H54 (cell line): ENCODE data around the gene DMRTA2.

Experiments used
- DNase-seq: peaks from one replicate; pipeline ENCODE4 v3.0.0; 2011; ENCODE audit warnings: low spot score, mixed read lengths; ENCODE audit not compliant: insufficient read length
- FAIRE-seq: peaks from 3 replicates; lab custom pipeline; 2011; peaks lifted over from hg19 to GRCh38; lab: Jason Lieb, UNC
- POLR2A ChIP-seq: IDR thresholded peaks from 2 replicates; pipeline ENCODE4 v1.6.1; 2011; ENCODE audit warnings: low read depth, mild to moderate bottlenecking, low read length

The DMRTA2 gene

GRCh38 chr1:50420689-50421365, 2.4 kb downstream of the DMRTA2 start:
- no peak for FAIRE-seq
- TF ChIP-seq POLR2A: no peak
- DNase-seq: no peak

GRCh38 chr1:50419907-50420677, 3.2 kb downstream of the DMRTA2 start:
- DNase-seq (no peak), FAIRE-seq (no peak)
- TF ChIP-seq POLR2A: no peak

DNA sequence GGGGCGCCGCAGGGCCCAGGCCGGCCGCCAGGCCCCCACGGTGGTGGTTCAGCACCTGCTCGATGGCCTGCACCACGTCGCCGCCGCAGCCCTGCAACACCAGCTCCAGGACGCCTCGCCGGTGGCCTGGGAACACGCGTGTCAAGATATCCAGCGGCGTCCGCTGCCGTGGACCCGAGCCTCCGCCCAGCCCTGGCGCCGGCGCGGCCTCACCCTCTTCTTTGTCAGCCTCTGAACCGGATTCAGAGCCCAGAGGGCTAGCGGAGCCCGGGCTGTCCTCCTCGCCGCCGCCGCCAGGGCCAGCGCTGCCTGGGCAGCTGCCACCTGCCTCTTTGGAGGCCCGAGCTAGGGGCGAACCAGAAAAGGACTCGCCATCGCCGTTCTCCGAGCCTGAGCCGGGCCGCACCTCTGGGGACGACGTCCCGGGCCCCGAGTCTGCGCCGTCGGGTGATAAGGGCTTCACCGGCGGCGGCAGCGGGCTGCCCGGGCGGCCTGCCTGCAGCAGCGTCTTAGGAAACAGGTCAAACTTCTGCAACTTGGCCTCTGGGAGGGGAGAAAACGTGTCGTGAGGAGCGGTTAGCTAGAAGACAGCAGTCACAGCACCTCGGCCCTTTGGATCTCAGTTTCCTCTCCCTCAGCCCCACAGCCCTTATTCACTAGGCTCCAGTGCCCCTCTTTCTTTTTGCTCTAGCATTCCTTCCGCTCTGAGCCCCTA, 3.9 kb downstream of the DMRTA2 start:
- DNase-seq: no peak
- no peak for FAIRE-seq
- no peak for TF ChIP-seq POLR2A

GRCh38 chr1:50418600-50419109, 4.6 kb downstream of the DMRTA2 start:
- DNase-seq (no peak), FAIRE-seq (no peak)
- TF ChIP-seq POLR2A: no peak

GRCh38 chr1:50417946-50418599, 5.2 kb downstream of the DMRTA2 start:
- no peak for DNase-seq
- FAIRE-seq: no peak
- TF ChIP-seq POLR2A: no peak

GRCh38 chr1:50417507-50417906, 5.7 kb downstream of the DMRTA2 start:
- DNase-seq (no peak), FAIRE-seq (no peak)
- TF ChIP-seq POLR2A: no peak

GRCh38 chr1:50416553-50417453, 6.4 kb downstream of the DMRTA2 start:
- FAIRE-seq: no peak
- no peak for TF ChIP-seq POLR2A
- DNase-seq: no peak

DNA sequence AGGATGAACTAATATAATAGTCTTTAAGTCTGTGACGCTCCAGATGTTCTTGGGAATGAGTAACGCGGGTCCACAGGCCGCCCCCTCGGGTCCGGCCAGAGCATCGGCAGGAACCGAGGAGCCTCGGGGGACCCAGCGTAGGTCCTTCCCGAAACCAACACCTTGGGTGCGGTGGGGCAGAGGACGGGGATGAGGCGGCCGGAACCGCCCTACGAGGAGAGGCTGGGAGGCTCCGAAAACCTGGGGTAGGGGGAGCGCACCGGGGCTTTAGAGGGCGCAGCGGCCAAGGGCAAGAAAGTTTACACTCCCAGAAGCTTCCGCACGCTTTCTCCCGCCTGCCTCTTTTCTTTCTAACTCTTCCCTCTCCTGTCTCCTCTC, 7.1 kb downstream of the DMRTA2 start:
- FAIRE-seq (no peak), DNase-seq (no peak)
- TF ChIP-seq POLR2A: no peak

DNA sequence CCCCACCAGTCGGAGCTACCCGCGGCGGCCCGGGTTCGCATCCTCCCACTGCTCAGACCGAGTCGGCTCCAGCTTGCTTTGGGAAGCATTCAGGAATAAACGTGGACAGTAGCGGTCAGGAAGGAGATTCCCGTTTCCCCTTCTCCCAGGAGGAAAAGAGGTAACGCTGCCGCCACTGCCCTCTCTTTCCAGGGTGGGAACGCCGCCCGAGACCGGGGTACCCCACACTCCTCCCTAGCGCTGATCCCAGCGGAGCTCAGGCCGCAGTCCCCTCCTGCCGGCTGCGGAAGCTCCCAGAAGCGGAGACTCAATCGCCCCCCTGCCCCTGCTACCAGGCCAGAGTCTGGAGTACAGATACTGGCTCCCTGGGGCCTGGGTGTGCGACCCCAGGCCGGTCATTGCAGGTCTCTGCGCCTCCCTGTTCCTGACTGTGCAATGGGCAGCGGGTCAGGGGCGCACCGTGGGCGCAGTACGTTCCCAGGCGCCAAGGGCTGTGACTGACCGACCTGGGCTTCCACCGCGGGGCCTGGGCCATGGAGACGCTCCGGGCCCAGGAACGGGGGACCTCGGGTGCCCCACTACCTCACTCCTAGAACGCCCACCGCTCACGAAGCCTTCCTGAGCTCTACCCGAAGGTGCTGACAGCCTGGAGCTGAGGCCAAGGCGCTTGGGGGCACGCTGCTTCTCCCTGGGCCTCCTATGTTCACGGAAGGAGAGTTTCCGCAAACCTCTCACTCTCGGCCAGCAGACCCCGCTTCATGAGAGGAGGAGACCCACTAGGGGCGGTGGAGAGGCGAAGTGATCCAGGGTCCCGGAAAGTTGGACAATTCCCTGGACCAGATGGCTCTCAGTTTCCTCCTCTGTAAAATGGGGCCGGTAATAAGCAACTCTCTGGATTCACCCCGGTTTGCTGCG, 7.8 kb downstream of the DMRTA2 start:
- FAIRE-seq (no peak), DNase-seq (no peak)
- no peak for TF ChIP-seq POLR2A

DNA sequence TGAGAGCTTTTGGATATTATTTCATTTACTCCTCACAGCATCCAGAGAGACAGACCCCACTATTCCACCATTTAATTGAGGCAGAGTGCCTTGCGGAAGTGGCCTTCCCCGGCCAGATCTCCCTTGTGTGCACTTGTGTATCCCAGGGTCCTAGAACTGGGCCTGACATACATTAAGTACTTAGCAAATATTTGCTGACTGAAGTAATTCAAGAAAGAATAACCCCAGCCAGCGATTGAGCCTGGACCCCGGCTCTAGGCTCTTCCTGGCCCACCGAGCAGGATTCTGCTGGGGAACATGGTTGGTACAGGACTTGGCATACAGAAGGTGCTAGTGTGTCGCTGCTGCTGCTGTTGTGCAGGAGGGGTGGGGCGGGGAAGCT, 8.4 kb downstream of the DMRTA2 start:
- DNase-seq (no peak), FAIRE-seq (no peak)
- TF ChIP-seq POLR2A: no peak

DNA sequence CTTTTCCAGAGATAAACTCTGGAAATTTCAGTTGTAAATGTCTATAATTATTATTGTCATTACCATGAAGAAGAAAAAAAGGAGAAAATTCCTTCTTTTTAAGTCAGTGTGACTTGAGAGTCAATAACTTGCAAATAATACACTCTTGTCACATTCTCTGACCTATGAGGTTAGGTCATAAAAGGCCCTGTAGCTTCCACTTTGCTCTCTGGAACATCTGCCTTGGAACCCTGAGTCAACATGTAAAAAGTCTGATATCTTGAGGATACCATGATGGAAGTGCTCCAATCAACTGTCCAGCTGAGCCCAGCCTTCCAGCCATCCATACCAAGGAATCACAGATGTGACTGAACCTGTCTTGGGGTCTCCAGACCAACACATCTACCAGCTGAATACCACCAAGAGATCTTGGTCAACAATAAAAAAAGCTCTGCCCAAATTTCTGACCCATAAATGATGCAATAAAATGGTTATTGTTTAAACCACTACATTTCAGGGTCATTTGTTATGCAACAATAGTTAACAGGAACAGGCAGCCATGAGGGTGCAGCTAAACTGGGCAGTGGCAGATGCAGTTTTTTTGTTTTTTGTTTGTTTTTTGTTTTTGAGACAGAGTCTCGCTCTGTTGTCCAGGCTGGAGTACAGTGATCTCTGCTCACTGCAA, 10.3 kb downstream of the DMRTA2 start:
- DNase-seq: no peak
- no peak for TF ChIP-seq POLR2A

More for the DNA sequence above, 10.3 kb downstream of the DMRTA2 start:
- no peak for FAIRE-seq
